Transverse colon (tissue), 3 donors: Measurements from ENCODE around the gene LARP4B.

Experiments
- CTCF ChIP-seq, 5 experiments: fragments of 200-600 bp in 3 of 5; fragments of 450-650 bp in 2 of 5; sonication (generic) in 3 of 5; IDR thresholded peaks; 1 replicate in 2 of 5; 2 replicates in 3 of 5; pipeline ENCODE4 v1.5.1; 2016 to 2017; ENCODE audit warnings: antibody characterized with exemption in 5 of 5, inconsistent platforms in 3 of 5, mild to moderate bottlenecking in 2 of 5, moderate library complexity in 1 of 5
- POLR2A ChIP-seq: fragments of 450-650 bp; IDR thresholded peaks from one replicate; pipeline ENCODE4 v1.6.1; 2016; ENCODE audit warnings: antibody characterized with exemption, mild to moderate bottlenecking, moderate library complexity

GRCh38 chr10:819816-820215 lies 111.7 kb downstream of the LARP4B start:
- TF ChIP-seq POLR2A, result no peak
- TF ChIP-seq CTCF (IDR thresholded peaks at IDR 0.05), result no peak
